Activated gamma-delta T cell treated with anti-CD3 and anti-CD28 coated beads, Interleukin-2, amount 50 U/mL, for 16 hours (primary cell): Measurements from ENCODE around the gene CDH23.

Experiments used
- DNase-seq: peaks from one replicate; pipeline ENCODE4 v3.0.0-alpha.2; 2020; ENCODE audit warnings: low read depth

CDH23 gene

GRCh38 chr10:71565284-71566000 lies 168.7 kb downstream of the CDH23 start:
- DNase-seq: no peak

GRCh38 chr10:71567006-71567405 lies 170.3 kb downstream of the CDH23 start:
- no peak for DNase-seq

- no peak for DNase-seq
Measured at GRCh38 chr10:71568896-71569492, 172.3 kb downstream of the CDH23 start.

- DNase-seq: peak; percentile 73
Measured at GRCh38 chr10:71569775-71570588, 173.3 kb downstream of the CDH23 start.

- DNase-seq: no peak
Measured at GRCh38 chr10:71571460-71572175, 174.9 kb downstream of the CDH23 start.

GRCh38 chr10:71572962-71573361 lies 176.2 kb downstream of the CDH23 start:
- DNase-seq: no peak

GRCh38 chr10:71573562-71574518 lies 177.1 kb downstream of the CDH23 start:
- DNase-seq: no peak

- DNase-seq: no peak
Measured at GRCh38 chr10:71575451-71575850, 178.7 kb downstream of the CDH23 start.

GRCh38 chr10:71575934-71576801 lies 179.4 kb downstream of the CDH23 start:
- DNase-seq: no peak

- DNase-seq: no peak
Measured at GRCh38 chr10:71576842-71577241, 180.1 kb downstream of the CDH23 start.

GRCh38 chr10:71577345-71577744 lies 180.6 kb downstream of the CDH23 start:
- no peak for DNase-seq

- no peak for DNase-seq
Measured at GRCh38 chr10:71578069-71578468, 181.3 kb downstream of the CDH23 start.

GRCh38 chr10:71579668-71580067 lies 182.9 kb downstream of the CDH23 start:
- DNase-seq: no peak

GRCh38 chr10:71580415-71580814 lies 183.7 kb downstream of the CDH23 start:
- DNase-seq: no peak

- DNase-seq: no peak
Measured at GRCh38 chr10:71580926-71581325, 184.2 kb downstream of the CDH23 start.

GRCh38 chr10:71581376-71581775 lies 184.7 kb downstream of the CDH23 start:
- DNase-seq: no peak

- no peak for DNase-seq
Measured at GRCh38 chr10:71582019-71582418, 185.3 kb downstream of the CDH23 start.

GRCh38 chr10:71582506-71583475 lies 186.1 kb downstream of the CDH23 start:
- DNase-seq: no peak

- DNase-seq: no peak
Measured at GRCh38 chr10:71584461-71584860, 187.7 kb downstream of the CDH23 start.
